GM19395 (cell line): ENCODE results near the gene USF2.
"Not testable (repeated sequence)": the region's sequence is repeated elsewhere in the genome, so short reads cannot be mapped to it uniquely, and the experiment has no call there.

Source experiments
- ATAC-seq: cut with Tn5 transposase; IDR thresholded peaks from one replicate; pipeline ENCODE4 v1.9.1; 2021; ENCODE audit warnings: mild to moderate bottlenecking, moderate library complexity; ENCODE audit not compliant: unreplicated experiment

The USF2 gene

GRCh38 chr19:35279985-35280821, 11.4 kb downstream of the USF2 start:
- ATAC-seq = no peak

DNA sequence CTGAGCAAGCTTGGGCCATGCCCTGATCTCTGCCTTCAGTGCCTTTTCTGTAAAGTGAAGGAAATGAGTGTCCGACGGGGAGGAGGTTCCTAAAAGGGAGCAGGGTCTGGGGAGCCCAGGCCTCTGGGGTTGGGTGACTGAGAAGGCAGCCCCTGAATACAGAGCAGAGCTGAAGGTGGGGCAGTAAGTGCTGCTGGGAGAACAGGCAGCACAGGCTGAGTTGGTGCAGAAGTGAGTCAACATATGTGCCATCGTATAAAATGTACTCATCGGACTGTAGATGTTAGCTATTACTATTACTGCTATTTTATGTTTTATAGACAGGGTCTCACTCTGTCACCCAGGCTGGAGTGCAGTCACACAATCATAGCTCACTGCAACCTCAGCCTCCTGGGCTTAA, 12.5 kb downstream of the USF2 start:
- no peak for ATAC-seq

GRCh38 chr19:35284153-35285094, 15.7 kb downstream of the USF2 start:
- no peak for ATAC-seq

DNA sequence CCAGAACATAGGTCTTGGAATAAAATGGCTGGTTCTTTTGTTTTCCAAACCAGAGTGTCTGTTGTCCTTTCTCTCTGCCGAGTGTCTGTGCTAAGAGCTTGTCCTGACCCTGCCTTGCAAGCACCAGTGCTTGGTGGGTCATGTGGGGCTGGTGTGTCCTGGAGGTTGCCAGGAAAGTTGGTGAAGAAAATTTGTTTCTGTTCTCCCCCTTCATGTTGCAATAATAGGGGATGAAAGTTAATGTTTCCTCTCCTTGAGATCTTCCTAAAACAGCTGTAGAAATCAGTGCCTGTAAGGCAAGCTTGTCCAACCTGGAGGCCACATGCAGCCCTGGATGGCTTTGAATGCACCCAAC, 16.3 kb downstream of the USF2 start:
- ATAC-seq = no peak

DNA sequence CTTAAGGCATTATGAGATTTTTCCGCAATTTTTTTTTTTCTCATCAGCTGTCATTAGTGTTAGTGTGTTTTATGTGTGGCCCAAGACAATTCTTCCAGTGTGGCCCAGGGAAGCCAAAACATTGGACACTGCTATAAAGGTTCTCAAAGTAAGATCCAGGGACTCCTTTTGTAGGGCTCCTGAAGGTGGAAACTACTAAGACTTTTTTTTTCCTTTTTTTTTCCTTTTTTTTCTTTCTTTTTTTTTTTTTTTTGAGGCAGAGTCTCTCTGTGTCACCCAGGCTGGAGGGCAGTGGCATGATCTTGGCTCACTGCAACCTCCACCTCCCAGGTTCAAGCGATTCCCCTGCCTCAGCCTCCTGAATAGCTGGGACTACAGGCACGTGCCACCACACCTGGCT, 16.7 kb downstream of the USF2 start:
- ATAC-seq = not testable (repeated sequence)

DNA sequence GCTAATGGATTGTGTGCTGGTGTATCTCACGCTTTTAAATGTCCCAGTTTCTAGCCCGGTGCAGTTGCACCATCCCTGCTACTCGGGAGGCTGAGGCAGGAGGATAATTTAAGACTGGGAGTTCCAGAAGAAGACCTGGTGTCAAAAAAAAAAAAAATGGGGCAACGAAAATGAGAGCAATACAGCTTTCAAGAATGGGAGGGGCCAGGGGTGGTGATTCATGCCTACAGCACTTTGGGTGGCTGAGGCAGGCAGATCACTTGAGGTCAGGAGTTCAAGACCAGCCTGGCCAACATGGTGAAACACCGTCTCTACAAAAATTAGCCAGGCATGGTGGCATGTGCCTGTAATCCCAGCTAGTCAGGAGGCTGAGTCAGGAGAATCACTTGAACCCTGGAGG, 17.3 kb downstream of the USF2 start:
- ATAC-seq = not testable (repeated sequence)

- ATAC-seq = no peak
These were observed 19.0 kb downstream of the USF2 start for GRCh38 chr19:35287713-35288112.

DNA sequence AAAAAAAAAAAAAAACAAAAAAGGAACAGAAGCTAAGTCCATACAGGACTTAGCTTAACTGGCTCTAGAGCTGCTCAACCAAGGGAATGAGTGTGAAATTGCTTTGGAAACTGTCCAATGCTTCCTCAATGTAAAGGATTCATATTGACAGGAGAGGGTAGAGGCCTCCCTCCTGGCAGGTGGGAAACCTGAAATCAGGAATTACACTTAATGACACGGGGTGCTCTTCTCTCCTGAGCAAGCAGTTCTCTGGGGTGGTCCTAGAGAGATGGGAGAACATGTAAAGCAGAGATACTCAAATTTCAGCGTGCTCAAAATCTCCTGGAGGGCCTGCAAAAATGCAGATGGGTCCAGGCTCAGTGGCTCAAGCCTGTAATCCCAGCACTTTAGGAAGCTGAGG, 19.6 kb downstream of the USF2 start:
- ATAC-seq = no peak

- no peak for ATAC-seq
These were observed 20.1 kb downstream of the USF2 start for GRCh38 chr19:35288906-35289305.

GRCh38 chr19:35290381-35291127, 21.8 kb downstream of the USF2 start:
- ATAC-seq = no peak

DNA sequence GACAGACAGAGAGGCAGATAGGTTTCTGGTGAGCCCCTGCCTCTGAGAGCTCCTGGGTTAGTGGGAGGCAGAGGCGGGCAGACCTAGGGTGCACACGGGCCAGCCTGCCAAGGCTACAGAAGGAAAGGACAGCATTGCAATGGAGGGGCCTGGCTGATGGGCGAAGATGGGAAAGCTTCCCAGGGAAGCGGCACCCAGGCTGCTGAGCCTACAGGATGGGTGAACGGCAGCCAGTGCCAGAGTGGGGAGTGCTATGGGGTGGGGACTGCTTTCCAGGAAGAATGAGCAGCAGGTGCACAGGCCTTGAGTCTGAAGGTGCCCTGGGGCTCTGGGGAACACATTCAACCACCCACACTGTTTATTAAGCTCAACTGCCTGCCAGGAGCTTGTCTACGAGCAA, 22.5 kb downstream of the USF2 start:
- ATAC-seq = no peak

GRCh38 chr19:35291916-35292315, 23.2 kb downstream of the USF2 start, which contains the start of gene MAG:
Gene MAG (plus strand): TSS chr19:35292161. CDS start chr19:35295409, 3,248 bp downstream.
- no peak for ATAC-seq

GRCh38 chr19:35292421-35293362, 23.9 kb downstream of the USF2 start:
- ATAC-seq = no peak

DNA sequence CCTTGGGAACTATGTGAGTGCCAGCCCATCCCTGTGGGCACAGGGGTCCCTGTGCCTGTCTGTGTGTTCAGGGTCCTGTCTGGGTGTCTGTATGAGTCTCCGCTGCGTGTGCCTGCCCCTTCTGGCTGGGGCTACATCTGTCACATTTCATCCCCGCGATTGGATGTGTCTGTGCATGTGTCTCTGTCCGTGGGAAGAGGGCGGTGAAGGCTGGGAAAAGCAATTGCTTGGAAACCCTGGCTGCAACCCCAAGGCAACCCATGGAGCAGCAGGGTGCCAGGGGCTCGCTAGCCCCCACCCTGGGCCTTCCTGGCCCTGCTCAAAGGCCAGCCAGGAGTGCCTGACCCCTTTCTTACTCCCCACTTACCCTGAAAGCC, 24.6 kb downstream of the USF2 start:
- no peak for ATAC-seq

- no peak for ATAC-seq
These were observed 25.0 kb downstream of the USF2 start for GRCh38 chr19:35293808-35294207.

GRCh38 chr19:35294328-35294727, 25.6 kb downstream of the USF2 start:
- ATAC-seq = no peak

GRCh38 chr19:35294859-35295791, 26.4 kb downstream of the USF2 start:
- ATAC-seq = no peak

DNA sequence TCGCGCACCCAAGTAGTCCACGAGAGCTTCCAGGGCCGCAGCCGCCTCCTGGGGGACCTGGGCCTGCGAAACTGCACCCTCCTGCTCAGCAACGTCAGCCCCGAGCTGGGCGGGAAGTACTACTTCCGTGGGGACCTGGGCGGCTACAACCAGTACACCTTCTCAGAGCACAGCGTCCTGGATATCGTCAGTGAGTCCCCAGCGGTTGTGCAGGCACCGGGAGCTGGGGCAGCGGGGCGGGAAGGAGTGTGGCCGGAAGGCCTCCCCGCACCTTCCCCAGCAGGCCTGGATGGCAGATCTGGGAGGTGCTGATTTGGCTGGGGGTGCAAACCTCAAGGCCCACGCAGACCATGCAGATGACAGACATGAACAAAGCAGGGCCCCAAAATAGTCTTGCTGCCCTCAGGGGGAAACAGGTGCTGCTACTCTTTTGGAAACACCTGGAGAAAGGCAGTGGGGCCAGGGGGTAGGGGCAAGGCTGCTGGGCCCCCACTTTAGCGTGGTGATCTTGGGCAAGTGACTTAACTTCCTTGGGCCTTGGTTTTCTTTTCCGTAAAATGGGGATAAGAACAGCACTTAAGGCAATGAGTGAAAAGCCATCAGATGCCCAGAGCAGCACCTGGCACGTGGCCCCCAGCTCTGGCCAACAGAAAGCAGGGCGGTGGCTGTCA, 27.2 kb downstream of the USF2 start:
- ATAC-seq = no peak
